ENCODE results near the gene RAB11FIP4. TPM values are rescaled to one million over a fixed set of nuclear protein-coding genes. Genes with fewer than 3 reads are reported as not detected.

Gene RAB11FIP4
- total and polyA plus RNA-seq, 10 of the 15 experiments (the other 5 are each of a cell fraction or from before 2014, with no cell fraction given): 1.4 to 27.0 (median 17.6) TPM

- TF ChIP-seq ZNF687 (IDR thresholded peaks at IDR 0.05) (no peak), BHLHE40 (IDR thresholded peaks at IDR 0.05; ENCODE audit: borderline replicate concordance in 1 of 2, low read depth in 2 of 2, low read length in 1 of 2) (no peak), CEBPB (IDR thresholded peaks at IDR 0.05; ENCODE audit: borderline replicate concordance in 1 of 2, low read depth in 2 of 2, low read length in 2 of 2) (no peak), RELA (IDR thresholded peaks at IDR 0.05; ENCODE audit: borderline replicate concordance, partially characterized antibody) (no peak), USF1 (IDR thresholded peaks at IDR 0.05; ENCODE audit: borderline replicate concordance, extremely low read length, insufficient read depth, low read depth, low read length) (no peak), CHD2 (IDR thresholded peaks at IDR 0.05; ENCODE audit: borderline replicate concordance, low read depth, low read length) (no peak), MYB (IDR thresholded peaks at IDR 0.05; ENCODE audit: borderline replicate concordance, low read depth, low read length) (no peak), SP1 (IDR thresholded peaks at IDR 0.05; ENCODE audit: low read depth, low read length) (no peak), TAF1 (IDR thresholded peaks at IDR 0.05; ENCODE audit: borderline replicate concordance, low read depth, low read length) (no peak), BCL11A (IDR thresholded peaks at IDR 0.05; ENCODE audit: low read depth, low read length) (no peak)
- TF ChIP-seq, protein P1, sequence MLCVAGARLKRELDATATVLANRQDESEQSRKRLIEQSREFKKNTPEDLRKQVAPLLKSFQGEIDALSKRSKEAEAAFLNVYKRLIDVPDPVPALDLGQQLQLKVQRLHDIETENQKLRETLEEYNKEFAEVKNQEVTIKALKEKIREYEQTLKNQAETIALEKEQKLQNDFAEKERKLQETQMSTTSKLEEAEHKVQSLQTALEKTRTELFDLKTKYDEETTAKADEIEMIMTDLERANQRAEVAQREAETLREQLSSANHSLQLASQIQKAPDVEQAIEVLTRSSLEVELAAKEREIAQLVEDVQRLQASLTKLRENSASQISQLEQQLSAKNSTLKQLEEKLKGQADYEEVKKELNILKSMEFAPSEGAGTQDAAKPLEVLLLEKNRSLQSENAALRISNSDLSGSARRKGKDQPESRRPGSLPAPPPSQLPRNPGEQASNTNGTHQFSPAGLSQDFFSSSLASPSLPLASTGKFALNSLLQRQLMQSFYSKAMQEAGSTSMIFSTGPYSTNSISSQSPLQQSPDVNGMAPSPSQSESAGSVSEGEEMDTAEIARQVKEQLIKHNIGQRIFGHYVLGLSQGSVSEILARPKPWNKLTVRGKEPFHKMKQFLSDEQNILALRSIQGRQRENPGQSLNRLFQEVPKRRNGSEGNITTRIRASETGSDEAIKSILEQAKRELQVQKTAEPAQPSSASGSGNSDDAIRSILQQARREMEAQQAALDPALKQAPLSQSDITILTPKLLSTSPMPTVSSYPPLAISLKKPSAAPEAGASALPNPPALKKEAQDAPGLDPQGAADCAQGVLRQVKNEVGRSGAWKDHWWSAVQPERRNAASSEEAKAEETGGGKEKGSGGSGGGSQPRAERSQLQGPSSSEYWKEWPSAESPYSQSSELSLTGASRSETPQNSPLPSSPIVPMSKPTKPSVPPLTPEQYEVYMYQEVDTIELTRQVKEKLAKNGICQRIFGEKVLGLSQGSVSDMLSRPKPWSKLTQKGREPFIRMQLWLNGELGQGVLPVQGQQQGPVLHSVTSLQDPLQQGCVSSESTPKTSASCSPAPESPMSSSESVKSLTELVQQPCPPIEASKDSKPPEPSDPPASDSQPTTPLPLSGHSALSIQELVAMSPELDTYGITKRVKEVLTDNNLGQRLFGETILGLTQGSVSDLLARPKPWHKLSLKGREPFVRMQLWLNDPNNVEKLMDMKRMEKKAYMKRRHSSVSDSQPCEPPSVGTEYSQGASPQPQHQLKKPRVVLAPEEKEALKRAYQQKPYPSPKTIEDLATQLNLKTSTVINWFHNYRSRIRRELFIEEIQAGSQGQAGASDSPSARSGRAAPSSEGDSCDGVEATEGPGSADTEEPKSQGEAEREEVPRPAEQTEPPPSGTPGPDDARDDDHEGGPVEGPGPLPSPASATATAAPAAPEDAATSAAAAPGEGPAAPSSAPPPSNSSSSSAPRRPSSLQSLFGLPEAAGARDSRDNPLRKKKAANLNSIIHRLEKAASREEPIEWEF (IDR thresholded peaks at IDR 0.05; ENCODE audit: insufficient replicate concordance, low read depth, low read length): no peak
Measured at GRCh38 chr17:31369266-31369665, 22.2 kb upstream of the RAB11FIP4 start (continued).
